NCI-H1048 (cell line): Measurements from ENCODE around the gene CXCL13.
"Not testable (repeated sequence)": the region's sequence is repeated elsewhere in the genome, so short reads cannot be mapped to it uniquely, and the experiment has no call there.

Experiments used
- DNase-seq: peaks from one replicate; lab custom pipeline; 2025; lab: John Stamatoyannopoulos, UW

CXCL13 gene

GRCh38 chr4:77605210-77605902 is at the start of gene CXCL13:
Gene CXCL13, plus strand, starts transcription at chr4:77605820. Its CDS starts 46 bp downstream, at chr4:77605866.
- DNase-seq: no peak

- DNase-seq: no peak
Observed at GRCh38 chr4:77560170-77560569, 45.5 kb upstream of the CXCL13 start.

GRCh38 chr4:77561720-77562119 is 43.9 kb upstream of the CXCL13 start:
- not testable (repeated sequence) for DNase-seq

GRCh38 chr4:77564231-77564630 is 41.4 kb upstream of the CXCL13 start:
- no peak for DNase-seq

GRCh38 chr4:77566148-77566547 is 39.5 kb upstream of the CXCL13 start:
- no peak for DNase-seq

GRCh38 chr4:77567549-77567948 is 38.1 kb upstream of the CXCL13 start:
- DNase-seq: no peak

GRCh38 chr4:77570508-77571214 is 35.0 kb upstream of the CXCL13 start:
- DNase-seq: not testable (repeated sequence)

GRCh38 chr4:77576351-77576750 is 29.3 kb upstream of the CXCL13 start:
- DNase-seq: no peak

- no peak for DNase-seq
Observed at GRCh38 chr4:77578145-77578544, 27.5 kb upstream of the CXCL13 start.

- no peak for DNase-seq
Observed at GRCh38 chr4:77579406-77580076, 26.1 kb upstream of the CXCL13 start.

- no peak for DNase-seq
Observed at GRCh38 chr4:77581724-77582123, 23.9 kb upstream of the CXCL13 start.

- DNase-seq: no peak
Observed at GRCh38 chr4:77582156-77582555, 23.5 kb upstream of the CXCL13 start.

GRCh38 chr4:77582711-77583110 is 22.9 kb upstream of the CXCL13 start:
- DNase-seq: no peak

GRCh38 chr4:77586951-77587383 is 18.7 kb upstream of the CXCL13 start:
- no peak for DNase-seq

- no peak for DNase-seq
Observed at GRCh38 chr4:77590482-77590881, 15.1 kb upstream of the CXCL13 start.

GRCh38 chr4:77591532-77591931 is 14.1 kb upstream of the CXCL13 start:
- DNase-seq: no peak

- no peak for DNase-seq
Observed at GRCh38 chr4:77593101-77593500, 12.5 kb upstream of the CXCL13 start.

GRCh38 chr4:77593993-77594392 is 11.6 kb upstream of the CXCL13 start:
- no peak for DNase-seq

GRCh38 chr4:77595364-77595973 is 10.2 kb upstream of the CXCL13 start:
- no peak for DNase-seq

GRCh38 chr4:77599378-77599777 is 6.2 kb upstream of the CXCL13 start:
- DNase-seq: no peak

- peak; percentile 7 for DNase-seq
Observed at GRCh38 chr4:77600521-77601451, 4.8 kb upstream of the CXCL13 start.
